SK-N-SH (cell line): ENCODE results near the gene GPT2. TPM values are rescaled to one million over a fixed set of nuclear protein-coding genes. Genes with fewer than 3 reads are reported as not detected.

Experiments used
- CTCF ChIA-PET: fragments of 300-600, 350-600 bp; formaldehyde crosslinking; extraction: SDS; loops from one replicate; lab custom pipeline; 2021; lab: Yijun Ruan, JAX
- POLR2A ChIA-PET: fragments of 350-600 bp; sonication (Branson Sonifier 250); formaldehyde crosslinking; extraction: SDS; loops from one replicate; lab custom pipeline; 2020; ENCODE audit warnings: antibody characterized with exemption, inconsistent platforms; lab: Yijun Ruan, JAX
- DNase-seq: peaks from one replicate; pipeline ENCODE4 v3.0.0; 2012
- H2AFZ ChIP-seq: fragments of 200-600 bp; sonication (generic); 2 replicates; pipeline ENCODE4 v1.8.1; 2016; ENCODE audit warnings: antibody characterized with exemption, mild to moderate bottlenecking, low read depth
- H3F3A ChIP-seq: fragments of 200-600 bp; sonication (generic); replicated peaks from 2 replicates; pipeline ENCODE3; 2016; ENCODE audit warnings: antibody characterized with exemption, mild to moderate bottlenecking; ENCODE audit not compliant: insufficient read depth
- H3K27ac ChIP-seq, 2 experiments: fragments of 200-500 bp in 1 of 2; fragments of 200-600 bp in 1 of 2; sonication (Bioruptor generic) in 1 of 2; sonication (generic), shearing (Covaris generic) in 1 of 2; 2 replicates each; pipeline versions ENCODE4 v1.5.1 to v1.6.1; 2014 to 2016; ENCODE audit warnings: low read depth in 2 of 2, inconsistent platforms in 1 of 2, low read length in 1 of 2, mild to moderate bottlenecking in 1 of 2, mixed read lengths in 1 of 2
- H3K27me3 ChIP-seq: fragments of 200-600 bp; sonication (generic), shearing (Covaris generic); 2 replicates; pipeline ENCODE4 v1.6.1; 2016; ENCODE audit warnings: mixed run types; ENCODE audit not compliant: insufficient read depth
- H3K36me3 ChIP-seq, 2 experiments: fragments of 200-500 bp in 1 of 2; fragments of 200-600 bp in 1 of 2; sonication (Bioruptor generic) in 1 of 2; sonication (generic) in 1 of 2; replicated peaks in 1 of 2; 2 replicates each; pipeline versions ENCODE3 to v1.5.1; 2014 to 2016; ENCODE audit warnings: low read length in 1 of 2, mild to moderate bottlenecking in 1 of 2; ENCODE audit not compliant: insufficient read depth in 2 of 2, control insufficient read depth in 1 of 2
- H3K4me1 ChIP-seq, 2 experiments: fragments of 200-500 bp in 1 of 2; fragments of 200-600 bp in 1 of 2; sonication (Bioruptor generic) in 1 of 2; sonication (generic), shearing (Covaris generic) in 1 of 2; 2 replicates each; pipeline versions ENCODE4 v1.5.1 to v1.6.1; 2014 to 2016; ENCODE audit warnings: low read depth in 1 of 2, low read length in 1 of 2, mixed run types in 1 of 2; ENCODE audit not compliant: insufficient read depth in 2 of 2, control insufficient read depth in 1 of 2
- H3K4me2 ChIP-seq: fragments of 200-600 bp; sonication (generic), shearing (Covaris generic); 2 replicates; pipeline ENCODE4 v1.6.1; 2017; ENCODE audit warnings: mixed run types
- H3K4me3 ChIP-seq, 2 experiments: fragments of 200-500 bp in 1 of 2; fragments of 200-600 bp in 1 of 2; sonication (Bioruptor generic) in 1 of 2; sonication (generic), shearing (Covaris generic) in 1 of 2; 2 replicates each; pipeline versions ENCODE4 v1.5.1 to v1.8.1; 2014 to 2016; ENCODE audit warnings: low read depth in 2 of 2, inconsistent platforms in 1 of 2, low read length in 1 of 2, mild to moderate bottlenecking in 1 of 2, mixed read lengths in 1 of 2, moderate library complexity in 1 of 2
- H3K79me2 ChIP-seq: fragments of 200-600 bp; sonication (generic); 2 replicates; pipeline ENCODE4 v1.8.1; 2017; ENCODE audit warnings: mild to moderate bottlenecking; ENCODE audit not compliant: insufficient read depth
- H3K9ac ChIP-seq: fragments of 200-600 bp; sonication (generic); 2 replicates; pipeline ENCODE4 v1.6.1; 2017; ENCODE audit warnings: mixed run types
- H3K9me2 ChIP-seq: fragments of 200-600 bp; sonication (generic); 2 replicates; pipeline ENCODE4 v1.6.1; 2017; ENCODE audit warnings: mixed run types
- H3K9me3 ChIP-seq: fragments of 200-600 bp; sonication (generic); 2 replicates; pipeline ENCODE4 v1.6.1; 2017; ENCODE audit warnings: mixed run types, mild to moderate bottlenecking, moderate library complexity
- H4K20me1 ChIP-seq: fragments of 200-600 bp; sonication (generic); 2 replicates; pipeline ENCODE4 v1.6.1; 2017; ENCODE audit warnings: mild to moderate bottlenecking, mixed run types; ENCODE audit not compliant: insufficient read depth
- CHD2 ChIP-seq: fragments of 150-350 bp; IDR thresholded peaks from 2 replicates; pipeline ENCODE4 v1.6.1; 2018; ENCODE audit warnings: low read length; ENCODE audit not compliant: partially characterized antibody
- CTCF ChIP-seq: fragments of 200-600 bp; sonication (generic); IDR thresholded peaks from 2 replicates; pipeline ENCODE4 v1.6.1; 2017; ENCODE audit warnings: antibody characterized with exemption, mild to moderate bottlenecking, moderate library complexity
- ELF1 ChIP-seq: IDR thresholded peaks from 2 replicates; pipeline ENCODE4 v1.4.0; 2012
- EZH2phosphoT487 ChIP-seq: fragments of 200-600 bp; sonication (generic); IDR thresholded peaks from 2 replicates; pipeline ENCODE4 v1.6.1; 2017; ENCODE audit warnings: low read depth, mixed run types, mild to moderate bottlenecking, antibody characterized with exemption, moderate library complexity, borderline replicate concordance
- FOSL2 ChIP-seq: IDR thresholded peaks from 2 replicates; pipeline ENCODE4 v1.4.0; 2012; ENCODE audit warnings: low read depth, mild to moderate bottlenecking, moderate library complexity, borderline replicate concordance
- FOXM1 ChIP-seq: IDR thresholded peaks from 2 replicates; pipeline ENCODE4 v1.4.0; 2012; ENCODE audit warnings: low read depth, mild to moderate bottlenecking
- GABPA ChIP-seq: IDR thresholded peaks from 2 replicates; pipeline ENCODE4 v1.4.0; 2012; ENCODE audit warnings: low read depth, mild to moderate bottlenecking
- JUND ChIP-seq: IDR thresholded peaks from 2 replicates; pipeline ENCODE4 v1.4.0; 2012
- MXI1 ChIP-seq: IDR thresholded peaks from 2 replicates; pipeline ENCODE4 v1.6.1; 2012; ENCODE audit warnings: mild to moderate bottlenecking, low read depth, low read length, improper control_type of control experiment
- NRF1 ChIP-seq: IDR thresholded peaks from 2 replicates; pipeline ENCODE4 v1.6.1; 2012; ENCODE audit warnings: low read depth, mild to moderate bottlenecking, low read length
- POLR2AphosphoS5 ChIP-seq: IDR thresholded peaks from 2 replicates; pipeline ENCODE4 v1.6.1; 2012; ENCODE audit warnings: low read depth, low read length
- RFX5 ChIP-seq: IDR thresholded peaks from 2 replicates; pipeline ENCODE4 v1.6.1; 2012; ENCODE audit warnings: mild to moderate bottlenecking, improper control_type of control experiment, low read length
- RXRA ChIP-seq: IDR thresholded peaks from 2 replicates; pipeline ENCODE4 v1.4.0; 2012; ENCODE audit warnings: low read depth, mild to moderate bottlenecking, borderline replicate concordance
- SIN3A ChIP-seq: IDR thresholded peaks from 2 replicates; pipeline ENCODE4 v1.6.1; 2012; ENCODE audit warnings: low read depth, mild to moderate bottlenecking, low read length, moderate library complexity, borderline replicate concordance
- SMC3 ChIP-seq: IDR thresholded peaks from 2 replicates; pipeline ENCODE4 v1.6.1; 2012; ENCODE audit warnings: low read depth, low read length, improper control_type of control experiment
- TAF1 ChIP-seq: IDR thresholded peaks from 2 replicates; pipeline ENCODE4 v1.6.1; 2012; ENCODE audit warnings: low read depth, mild to moderate bottlenecking, low read length, moderate library complexity, borderline replicate concordance
- TCF12 ChIP-seq: IDR thresholded peaks from 2 replicates; pipeline ENCODE4 v1.4.0; 2012
- TEAD4 ChIP-seq: IDR thresholded peaks from 2 replicates; pipeline ENCODE4 v1.4.0; 2012; ENCODE audit warnings: mild to moderate bottlenecking, borderline replicate concordance; ENCODE audit not compliant: insufficient read depth
- USF1 ChIP-seq: IDR thresholded peaks from 2 replicates; pipeline ENCODE4 v1.4.0; 2012; ENCODE audit warnings: low read depth, borderline replicate concordance
- ZBTB33 ChIP-seq: IDR thresholded peaks from 2 replicates; pipeline ENCODE4 v1.4.0; 2012; ENCODE audit warnings: low read depth, borderline replicate concordance
- WGBS: methylation state at CpG from one replicate; pipeline ENCODE4 v1.1.6; 2017; ENCODE audit warnings: low lambda C conversion rate; 5-methylcytosine and 5-hydroxymethylcytosine counted together
- polyA plus RNA-seq, 3 experiments: library from polyadenylated mRNA; depleted of rRNA; stranded (reverse); fragments of >200 nt; gene quantifications; 2 replicates each; pipeline ENCODE4 v1.2.3, GENCODE V29; 2012
- TF ChIP-seq, protein P1 (sequence below): fragments of 150-350 bp; IDR thresholded peaks from 2 replicates; pipeline ENCODE4 v1.6.1; 2016; ENCODE audit warnings: mild to moderate bottlenecking, low read depth, low read length

GPT2 gene
- polyA plus RNA-seq, 1 of the 3 experiments (the other 2 are of a cell fraction), result 19.9 TPM

DNA sequence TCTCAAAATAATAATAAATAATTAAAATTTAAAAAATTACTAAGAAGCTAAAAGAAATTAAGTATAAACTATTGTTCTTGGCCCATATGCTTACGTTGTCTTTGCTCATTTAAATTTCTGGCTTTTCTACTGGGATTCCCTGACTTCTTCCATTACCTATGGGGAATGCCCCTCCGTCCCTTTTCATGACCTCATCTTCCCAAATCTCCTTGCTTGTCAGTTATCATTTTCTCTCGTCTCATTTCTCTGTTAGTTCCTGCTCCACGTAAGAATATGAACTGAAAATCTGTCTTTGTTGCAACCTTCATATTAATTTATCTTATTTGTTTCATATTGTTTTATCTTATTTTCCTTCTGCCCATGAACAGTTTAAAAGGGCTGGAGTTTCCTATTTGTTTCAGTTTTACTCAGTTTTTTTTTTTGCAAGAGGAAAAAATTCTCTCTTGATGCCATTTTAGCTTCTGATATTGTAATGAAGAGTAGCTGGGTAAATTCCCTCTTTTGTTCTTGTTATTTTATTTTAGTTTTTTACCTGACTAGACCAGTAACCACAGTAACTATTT, 91.8 kb downstream of the GPT2 start:
- Histone ChIP-seq H3K4me3 (no peak overlapping the region), H4K20me1 (peaks cover 7% of the 10 kb centered on the region; the same call in 1 of the 2 replicates), H3K4me2 (no peak overlapping the region), H3K4me1 (peaks cover 10 to 13% of the 10 kb centered on the region in 2 experiments; a peak in 3 of 4 replicates), H3K9me2 (no peaks in the 10 kb centered on the region), H3K27me3 (no peaks in the 10 kb centered on the region), H3F3A (peaks cover 11% of the 10 kb centered on the region), H2AFZ (no peak overlapping the region), H3K79me2 (peaks cover 31% of the 10 kb centered on the region), H3K9me3 (no peaks in the 10 kb centered on the region), H3K9ac (no peak overlapping the region), H3K27ac (no peak overlapping the region), H3K36me3 (peaks cover 4 to 7% of the 10 kb centered on the region in 2 experiments)
- DNase-seq, result no peak
- 93% methylated on average over 4 of the region's 4 CpGs for WGBS
- POLR2A ChIA-PET, result interaction anchor here (0.8 kb wide), 1 partner anchor 13 kb away, joined by 3 read pairs; no protein-coding TSS in a partner anchor
- CTCF ChIA-PET, result interaction anchor here (1.4 to 1.5 kb wide), 2 partner anchors 47 to 168 kb away, joined by 3 to 4 read pairs; partner anchors contain the start of gene NETO2
- TF ChIP-seq GABPA, result no peak
- no peak for TF ChIP-seq RXRA
- TF ChIP-seq TAF1, result no peak
- TF ChIP-seq TCF12, result no peak
- TF ChIP-seq SMC3, result no peak

DNA sequence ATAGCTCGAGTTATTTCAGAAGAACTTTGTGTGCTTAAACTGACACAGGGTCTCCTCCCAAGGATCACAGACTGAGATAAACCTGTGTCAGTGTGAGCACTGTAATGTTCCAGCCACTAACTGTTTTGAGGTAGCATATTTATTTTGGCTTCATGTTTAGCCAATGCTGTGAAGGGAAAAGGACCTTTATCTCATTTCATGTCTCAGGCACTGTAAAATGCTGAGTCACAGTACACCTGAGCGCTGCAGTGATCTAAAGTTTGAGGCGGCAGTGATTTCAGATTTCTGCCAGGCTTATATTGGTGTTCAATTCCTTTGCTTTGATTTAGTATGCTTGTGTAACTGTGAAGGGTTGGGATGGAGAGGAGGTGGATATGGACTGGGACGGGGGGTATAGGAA, 92.4 kb downstream of the GPT2 start:
- no peaks in the 10 kb centered on the region for H3K9me3 ChIP-seq
- POLR2A ChIA-PET, result no interaction called here
- peaks cover 10% of the 10 kb centered on the region in 2 experiments; a peak in 3 of 4 replicates for H3K4me1 ChIP-seq
- no peak for DNase-seq
- H4K20me1 ChIP-seq, result 0 out of 2 replicates have a peak, but pooled peaks cover 3% of the 10 kb centered on the region
- no peak overlapping the region for H2AFZ ChIP-seq
- H3K9ac ChIP-seq, result no peak overlapping the region
- no peak overlapping the region for H3K4me2 ChIP-seq
- peaks cover 0 to under 1% of the 10 kb centered on the region in 2 experiments for H3K36me3 ChIP-seq
- no peak for TF ChIP-seq POLR2AphosphoS5
- no peak for TF ChIP-seq FOXM1
- TF ChIP-seq EZH2phosphoT487, result no peak
- no peak for TF ChIP-seq NRF1
- TF ChIP-seq USF1, result no peak
- no peak for TF ChIP-seq JUND
- no peak for TF ChIP-seq CHD2
- TF ChIP-seq, protein P1, sequence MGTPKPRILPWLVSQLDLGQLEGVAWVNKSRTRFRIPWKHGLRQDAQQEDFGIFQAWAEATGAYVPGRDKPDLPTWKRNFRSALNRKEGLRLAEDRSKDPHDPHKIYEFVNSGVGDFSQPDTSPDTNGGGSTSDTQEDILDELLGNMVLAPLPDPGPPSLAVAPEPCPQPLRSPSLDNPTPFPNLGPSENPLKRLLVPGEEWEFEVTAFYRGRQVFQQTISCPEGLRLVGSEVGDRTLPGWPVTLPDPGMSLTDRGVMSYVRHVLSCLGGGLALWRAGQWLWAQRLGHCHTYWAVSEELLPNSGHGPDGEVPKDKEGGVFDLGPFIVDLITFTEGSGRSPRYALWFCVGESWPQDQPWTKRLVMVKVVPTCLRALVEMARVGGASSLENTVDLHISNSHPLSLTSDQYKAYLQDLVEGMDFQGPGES, result no peak
- no peak for TF ChIP-seq MXI1
- TF ChIP-seq ZBTB33, result no peak
- TF ChIP-seq SIN3A, result no peak
- TF ChIP-seq ELF1, result no peak
- TF ChIP-seq RXRA, result no peak
- TF ChIP-seq CTCF, result no peak
- TF ChIP-seq FOSL2, result no peak
- no peak for TF ChIP-seq RFX5
- TF ChIP-seq TEAD4, result no peak
- TF ChIP-seq, all 33 proteins: peak for 0
- Histone ChIP-seq H3K4me3 (no peak overlapping the region), H3K27ac (no peak overlapping the region), H3K9me2 (no peaks in the 10 kb centered on the region), H3K79me2 (peaks cover 25% of the 10 kb centered on the region), H3F3A (peaks cover 11% of the 10 kb centered on the region), H3K27me3 (no peaks in the 10 kb centered on the region)
- CTCF ChIA-PET, result interaction anchor here (1.4 kb wide), 1 partner anchor 47 kb away, joined by 4 read pairs; no protein-coding TSS in a partner anchor
- WGBS, result 86% methylated on average over 4 of the region's 4 CpGs
